Parathyroid adenoma (tissue), 2 donors: ENCODE data around the gene ARHGEF37.

Experiments used
- H2AFZ ChIP-seq: fragments of 300-600 bp; sonication (generic); one replicate; pipeline ENCODE4 v1.7.0; 2017; ENCODE audit warnings: antibody characterized with exemption, mild to moderate bottlenecking
- H3K27ac ChIP-seq: fragments of 300-600 bp; sonication (generic); one replicate; pipeline ENCODE4 v1.7.0; 2017
- H3K27me3 ChIP-seq: fragments of 300-600 bp; sonication (generic); one replicate; pipeline ENCODE4 v1.7.0; 2017; ENCODE audit warnings: low read length; ENCODE audit not compliant: control insufficient read depth, insufficient read depth
- H3K36me3 ChIP-seq: fragments of 300-600 bp; sonication (generic); one replicate; pipeline ENCODE4 v1.7.0; 2017; ENCODE audit warnings: low read length; ENCODE audit not compliant: control insufficient read depth, insufficient read depth
- H3K4me1 ChIP-seq: fragments of 300-600 bp; sonication (generic); one replicate; pipeline ENCODE4 v1.7.0; 2017; ENCODE audit warnings: control low read depth
- H3K4me2 ChIP-seq: fragments of 300-600 bp; sonication (generic); one replicate; pipeline ENCODE4 v1.7.0; 2017; ENCODE audit warnings: low read length
- H3K4me3 ChIP-seq: fragments of 300-600 bp; sonication (generic); one replicate; pipeline ENCODE4 v1.7.0; 2017; ENCODE audit warnings: low read depth, low read length
- H3K79me2 ChIP-seq: fragments of 300-600 bp; sonication (generic); one replicate; pipeline ENCODE4 v1.7.0; 2017; ENCODE audit warnings: control low read depth
- H3K9ac ChIP-seq: fragments of 300-600 bp; sonication (generic); one replicate; pipeline ENCODE4 v1.7.0; 2017; ENCODE audit warnings: mild to moderate bottlenecking
- H3K9me3 ChIP-seq: fragments of 300-600 bp; sonication (generic); one replicate; pipeline ENCODE4 v1.7.0; 2017; ENCODE audit warnings: low read length; ENCODE audit not compliant: control insufficient read depth
- CTCF ChIP-seq: fragments of 300-600 bp; sonication (generic); IDR thresholded peaks from one replicate; pipeline ENCODE4 v1.7.0; 2017; ENCODE audit warnings: antibody characterized with exemption, mild to moderate bottlenecking
- donor health status: primary hyperparathyroidism.

The ARHGEF37 gene

GRCh38 chr5:149638136-149638535 is 56.8 kb downstream of the ARHGEF37 start:
- no peak for TF ChIP-seq CTCF
- Histone ChIP-seq H3K4me3 (no peak overlapping the region), H3K27ac (no peak overlapping the region), H3K36me3 (no peaks in the 10 kb centered on the region), H3K4me2 (no peak overlapping the region), H3K79me2 (no peaks in the 10 kb centered on the region), H3K9me3 (no peaks in the 10 kb centered on the region), H2AFZ (no peak overlapping the region), H3K4me1 (no peaks in the 10 kb centered on the region), H3K27me3 (no peaks in the 10 kb centered on the region), H3K9ac (no peak overlapping the region)

- Histone ChIP-seq H3K4me3 (no peak overlapping the region), H3K9me3 (no peaks in the 10 kb centered on the region), H3K36me3 (no peaks in the 10 kb centered on the region), H2AFZ (no peak overlapping the region), H3K27me3 (no peaks in the 10 kb centered on the region), H3K9ac (no peak overlapping the region), H3K4me2 (no peak overlapping the region), H3K27ac (no peak overlapping the region), H3K4me1 (no peaks in the 10 kb centered on the region), H3K79me2 (no peaks in the 10 kb centered on the region)
- TF ChIP-seq CTCF, result no peak
These were observed 57.4 kb downstream of the ARHGEF37 start for GRCh38 chr5:149638546-149639241.

- H3K79me2 ChIP-seq, result no peaks in the 10 kb centered on the region
These were observed 58.4 kb downstream of the ARHGEF37 start for GRCh38 chr5:149639737-149640136.

GRCh38 chr5:149640350-149640999 is 59.2 kb downstream of the ARHGEF37 start:
- H3K4me3 ChIP-seq, result no peak overlapping the region
- no peaks in the 10 kb centered on the region for H3K9me3 ChIP-seq
- H3K79me2 ChIP-seq, result no peaks in the 10 kb centered on the region
- H3K9ac ChIP-seq, result no peak overlapping the region
- H3K4me2 ChIP-seq, result no peak overlapping the region
- H3K27ac ChIP-seq, result no peak overlapping the region
- no peaks in the 10 kb centered on the region for H3K36me3 ChIP-seq
- H3K4me1 ChIP-seq, result no peaks in the 10 kb centered on the region
- H2AFZ ChIP-seq, result no peak overlapping the region
- no peak for TF ChIP-seq CTCF
- no peaks in the 10 kb centered on the region for H3K27me3 ChIP-seq

More at GRCh38 chr5:149639737-149640136, 58.4 kb downstream of the ARHGEF37 start:
- TF ChIP-seq CTCF, result no peak
- Histone ChIP-seq H3K4me2 (no peak overlapping the region), H3K4me3 (no peak overlapping the region), H3K27me3 (no peaks in the 10 kb centered on the region), H3K9me3 (no peaks in the 10 kb centered on the region), H3K27ac (no peak overlapping the region), H3K36me3 (no peaks in the 10 kb centered on the region), H3K9ac (no peak overlapping the region), H3K4me1 (no peaks in the 10 kb centered on the region), H2AFZ (no peak overlapping the region)
